Lower leg skin (tissue), 4 donors: ENCODE measurements around the gene AKAP12. TPM values are rescaled to one million over a fixed set of nuclear protein-coding genes. Genes with fewer than 3 reads are reported as not detected.

Experiments
- DNase-seq, 2 donors: peaks; one replicate each; pipeline ENCODE4 v3.0.0-alpha.2; 2019; ENCODE audit warnings: low spot score in 2 of 2
- H3K4me3 ChIP-seq: fragments of 200-600 bp; sonication (generic); 2 replicates; pipeline ENCODE4 v1.5.1; 2017; ENCODE audit warnings: mild to moderate bottlenecking, low read depth; ENCODE audit not compliant: poor library complexity, severe bottlenecking
- POLR2A ChIP-seq, 2 donors: fragments of 450-650 bp; IDR thresholded peaks; one replicate each; pipeline ENCODE4 v1.6.1; 2016 to 2017; ENCODE audit warnings: antibody characterized with exemption in 2 of 2, mild to moderate bottlenecking in 1 of 2, moderate library complexity in 1 of 2
- WGBS, 2 donors: methylation state at CpG; one replicate each; pipeline ENCODE4 v1.1.5; 2018; 5-methylcytosine and 5-hydroxymethylcytosine counted together
- intact Hi-C: fragments of 100-400 bp; cut with DNase I; formaldehyde crosslinking; loops from one replicate; pipeline ENCODE4 v1.15.0; 2023; ENCODE audit warnings: low total_unique reads
- total RNA-seq, 4 donors: library from RNA; depleted of rRNA; stranded (reverse); fragments of >200 nt; gene quantifications; one replicate each; pipeline ENCODE4 v1.1.0, GENCODE V29; 2016
- TF ChIP-seq, protein P1 (sequence below), 3 donors: fragments of 450-650 bp; IDR thresholded peaks; one replicate each; pipeline ENCODE4 v1.5.1; 2016; ENCODE audit warnings: antibody characterized with exemption in 3 of 3, mild to moderate bottlenecking in 3 of 3, moderate library complexity in 2 of 3

AKAP12 gene
- total RNA-seq, 4 donors from 2014 or later = 14.7 to 29.9 (median 16.0) TPM

DNA sequence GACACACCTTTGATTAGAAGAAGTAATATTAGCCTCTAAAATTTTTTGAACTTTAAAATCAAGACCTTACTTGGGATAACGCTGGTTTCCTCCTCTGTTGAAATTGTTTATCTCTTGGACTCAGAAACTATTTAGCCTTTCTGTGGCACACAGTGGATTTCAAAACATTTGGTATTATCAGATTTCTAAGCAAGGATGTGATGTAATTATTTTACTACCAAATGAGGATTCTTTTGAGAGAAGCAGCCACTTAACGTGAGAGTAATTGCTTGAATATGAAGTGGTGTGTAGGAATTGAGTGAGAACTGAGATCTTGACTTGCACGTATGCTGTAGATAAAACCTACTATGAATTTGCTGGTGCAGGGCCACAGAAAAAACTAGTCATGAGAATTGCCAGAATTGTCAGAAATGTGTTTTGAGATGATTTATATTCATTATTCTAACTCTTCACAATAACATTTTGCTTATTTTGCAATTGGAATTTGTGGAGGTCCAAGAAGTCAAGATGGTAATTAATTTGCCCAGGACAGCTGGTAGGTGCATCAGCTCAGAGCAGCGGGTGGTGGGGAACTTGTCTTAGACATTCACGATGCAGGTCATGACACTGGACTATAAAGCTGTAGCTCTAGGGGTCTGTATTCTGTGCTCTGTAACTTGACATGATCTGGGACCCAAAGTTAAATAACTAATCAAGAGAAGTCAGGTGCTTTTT, 53.4 kb downstream of the AKAP12 start:
- no peak for DNase-seq
- H3K4me3 ChIP-seq = no peak overlapping the region
- intact Hi-C loops = no loop called here
- WGBS, 2 donors = 86 to 88% methylated on average over 5 of the region's 5 CpGs
- no peak for TF ChIP-seq POLR2A (IDR thresholded peaks at IDR 0.05)
- TF ChIP-seq, protein P1, sequence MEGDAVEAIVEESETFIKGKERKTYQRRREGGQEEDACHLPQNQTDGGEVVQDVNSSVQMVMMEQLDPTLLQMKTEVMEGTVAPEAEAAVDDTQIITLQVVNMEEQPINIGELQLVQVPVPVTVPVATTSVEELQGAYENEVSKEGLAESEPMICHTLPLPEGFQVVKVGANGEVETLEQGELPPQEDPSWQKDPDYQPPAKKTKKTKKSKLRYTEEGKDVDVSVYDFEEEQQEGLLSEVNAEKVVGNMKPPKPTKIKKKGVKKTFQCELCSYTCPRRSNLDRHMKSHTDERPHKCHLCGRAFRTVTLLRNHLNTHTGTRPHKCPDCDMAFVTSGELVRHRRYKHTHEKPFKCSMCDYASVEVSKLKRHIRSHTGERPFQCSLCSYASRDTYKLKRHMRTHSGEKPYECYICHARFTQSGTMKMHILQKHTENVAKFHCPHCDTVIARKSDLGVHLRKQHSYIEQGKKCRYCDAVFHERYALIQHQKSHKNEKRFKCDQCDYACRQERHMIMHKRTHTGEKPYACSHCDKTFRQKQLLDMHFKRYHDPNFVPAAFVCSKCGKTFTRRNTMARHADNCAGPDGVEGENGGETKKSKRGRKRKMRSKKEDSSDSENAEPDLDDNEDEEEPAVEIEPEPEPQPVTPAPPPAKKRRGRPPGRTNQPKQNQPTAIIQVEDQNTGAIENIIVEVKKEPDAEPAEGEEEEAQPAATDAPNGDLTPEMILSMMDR (IDR thresholded peaks at IDR 0.05) = no peak

DNA sequence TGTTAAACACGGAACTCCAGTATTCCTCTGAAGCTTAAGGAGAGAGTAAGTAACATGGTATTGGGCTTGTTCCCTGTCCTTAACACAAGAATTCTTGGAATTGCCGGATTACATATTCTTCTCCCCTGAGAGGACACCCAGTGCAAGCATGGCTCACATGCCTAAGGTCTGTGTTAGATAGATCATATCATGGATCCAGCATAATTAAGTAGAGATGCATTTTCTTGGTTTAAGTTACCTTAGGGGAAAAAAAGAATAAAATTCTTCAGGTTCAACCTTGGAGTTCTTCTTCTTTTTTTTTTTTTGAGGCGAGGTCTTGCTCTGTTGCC, 53.9 kb downstream of the AKAP12 start:
- no peak for DNase-seq
- TF ChIP-seq, protein P1 (IDR thresholded peaks at IDR 0.05) = no peak
- no peak for TF ChIP-seq POLR2A (IDR thresholded peaks at IDR 0.05)
- no peak overlapping the region for H3K4me3 ChIP-seq
- intact Hi-C loops = no loop called here
- WGBS, 2 donors = 87 to 89% methylated on average over 3 of the region's 3 CpGs

DNA sequence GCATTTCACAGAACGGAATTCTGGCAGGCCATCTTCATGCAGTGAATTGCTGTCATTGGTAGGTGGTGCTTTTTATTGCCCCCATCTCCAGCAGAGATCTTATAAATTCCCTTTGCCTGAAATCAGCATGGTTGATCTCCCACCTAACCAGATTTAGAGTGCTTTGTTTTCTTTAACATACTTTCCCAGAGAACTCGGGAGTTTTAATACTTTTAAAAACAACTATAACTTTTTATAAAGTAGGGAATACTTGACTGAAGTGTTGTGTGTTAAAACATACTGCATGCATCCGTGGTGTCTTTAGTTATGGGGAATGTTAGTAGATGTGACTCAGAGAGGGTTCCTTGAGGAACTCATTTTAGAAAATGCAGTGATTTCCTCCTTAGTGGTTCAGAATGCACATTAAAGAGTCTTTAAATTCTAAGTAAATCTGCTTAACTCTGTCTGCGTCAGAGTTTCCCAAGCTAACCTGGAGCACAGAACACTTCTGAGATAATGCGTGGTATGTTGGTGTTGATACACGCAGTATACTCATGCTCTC, 54.9 kb downstream of the AKAP12 start:
- DNase-seq = no peak
- TF ChIP-seq POLR2A (IDR thresholded peaks at IDR 0.05) = no peak
- intact Hi-C loops = no loop called here
- no peak overlapping the region for H3K4me3 ChIP-seq
- 84 to 89% methylated on average over 6 of the region's 6 CpGs for WGBS, 2 donors

DNA sequence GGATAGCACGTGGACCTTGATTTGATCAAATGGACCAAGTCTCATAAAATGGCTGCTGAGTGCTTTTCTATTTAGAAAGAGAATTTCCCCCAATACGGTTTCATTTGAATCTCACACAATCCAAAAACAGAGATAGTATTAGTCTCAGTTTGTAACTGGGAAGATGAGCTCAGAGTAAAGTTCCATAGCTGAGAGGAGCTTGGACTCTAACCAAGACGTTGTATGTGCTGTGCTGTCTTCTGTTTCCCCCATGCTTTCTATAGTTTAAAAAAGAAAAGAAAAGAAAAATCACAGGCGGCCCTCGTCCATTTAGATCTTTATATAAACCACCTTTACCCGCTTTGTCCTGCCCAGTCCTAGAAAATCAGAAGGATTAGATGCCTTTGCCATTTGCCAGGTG, 58.1 kb downstream of the AKAP12 start:
- TF ChIP-seq POLR2A (IDR thresholded peaks at IDR 0.05) = no peak
- TF ChIP-seq, protein P1 (IDR thresholded peaks at IDR 0.05) = no peak
- intact Hi-C loops = no loop called here
- no peak for DNase-seq
- 89 to 92% methylated on average over 6 of the region's 6 CpGs for WGBS, 2 donors
- H3K4me3 ChIP-seq = no peak overlapping the region

DNA sequence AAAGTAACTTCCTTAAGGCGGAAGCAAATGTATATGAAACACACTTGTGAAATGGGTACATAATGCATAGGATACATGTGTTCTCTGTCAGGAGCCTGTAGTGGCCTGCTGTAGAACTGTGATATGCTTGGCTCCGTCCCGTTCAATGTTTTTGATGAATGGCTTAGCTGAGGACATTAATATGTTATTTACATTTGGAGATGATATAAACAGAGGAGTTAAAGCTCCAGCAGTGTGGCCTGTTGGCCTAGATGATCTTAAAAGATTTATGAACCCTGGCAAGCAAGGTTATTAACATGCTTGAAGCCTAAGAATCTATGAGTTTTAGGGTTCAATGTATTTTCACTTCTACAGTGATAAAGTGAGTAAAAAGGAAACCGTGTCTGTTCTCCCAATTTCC, 59.2 kb downstream of the AKAP12 start:
- intact Hi-C loops = no loop called here
- TF ChIP-seq, protein P1 (IDR thresholded peaks at IDR 0.05) = no peak
- no peak for TF ChIP-seq POLR2A (IDR thresholded peaks at IDR 0.05)
- 91% methylated on average over 4 of the region's 4 CpGs for WGBS, 2 donors
- no peak for DNase-seq
- no peak overlapping the region for H3K4me3 ChIP-seq

DNA sequence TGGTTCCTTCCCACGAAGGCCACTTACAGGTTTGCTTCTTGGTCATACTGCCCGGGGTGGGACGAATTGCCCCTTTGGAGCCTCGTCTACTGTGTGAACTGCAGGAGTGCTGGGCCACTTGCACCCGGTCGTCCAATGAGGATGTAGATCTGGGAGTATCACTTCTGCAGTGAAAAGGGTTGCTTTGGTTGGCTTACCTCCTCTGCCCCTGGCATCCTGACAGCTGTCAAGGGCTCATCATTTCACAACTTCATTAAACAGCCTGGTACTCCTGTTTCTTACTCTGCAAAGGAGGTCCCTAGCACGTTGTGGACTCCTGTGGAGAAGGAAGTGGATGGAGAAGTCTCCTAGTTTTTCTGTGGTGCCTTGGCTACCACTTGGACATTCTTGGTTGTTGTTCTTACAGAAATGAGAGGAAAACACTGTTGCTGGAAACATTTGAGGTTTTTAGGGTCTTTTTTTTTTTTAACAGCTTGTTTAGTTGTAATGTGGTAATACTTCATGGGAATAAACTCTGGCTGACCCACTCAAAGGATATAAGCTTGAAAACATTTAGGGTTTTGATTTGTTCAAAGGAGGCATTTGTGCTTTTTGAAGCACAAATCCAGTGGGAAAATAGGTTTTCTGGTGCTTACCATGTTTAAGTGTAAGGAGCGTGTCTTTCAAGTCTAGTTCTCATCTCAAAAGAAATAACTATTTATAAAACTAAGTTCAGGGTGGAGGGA, 60.7 kb downstream of the AKAP12 start:
- TF ChIP-seq POLR2A (IDR thresholded peaks at IDR 0.05) = no peak
- TF ChIP-seq, protein P1 (IDR thresholded peaks at IDR 0.05) = no peak
- intact Hi-C loops = no loop called here
- DNase-seq = no peak
- 76 to 84% methylated on average over 8 of the region's 8 CpGs for WGBS, 2 donors
- H3K4me3 ChIP-seq = no peak overlapping the region
